GM21360 (cell line): ENCODE data around the gene AKIRIN1.
"Not testable (repeated sequence)": the region's sequence is repeated elsewhere in the genome, so short reads cannot be mapped to it uniquely, and the experiment has no call there.

Experiments used
- ATAC-seq: cut with Tn5 transposase; IDR thresholded peaks from one replicate; pipeline ENCODE4 v1.9.1; 2021; ENCODE audit warnings: mild to moderate bottlenecking, moderate library complexity; ENCODE audit not compliant: unreplicated experiment

The AKIRIN1 gene

DNA sequence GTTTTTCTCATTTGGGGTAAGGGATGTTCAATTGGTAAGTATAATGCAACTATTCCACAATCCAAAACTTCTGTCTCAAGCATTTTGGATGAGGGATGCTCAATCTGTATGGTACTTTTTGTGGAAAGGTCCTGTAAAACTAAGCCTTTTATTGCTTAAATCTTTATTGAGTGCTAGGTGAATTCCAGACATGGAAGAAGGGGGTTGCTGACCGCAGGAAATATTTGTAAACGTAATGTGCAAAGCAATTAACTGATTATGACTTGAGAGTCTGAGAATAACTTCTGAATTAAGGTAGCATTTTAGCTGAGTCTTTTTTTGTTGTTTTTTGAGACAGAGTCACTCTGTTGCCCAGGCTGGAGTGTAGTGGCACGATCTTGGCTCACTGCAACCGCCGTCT, 3.1 kb downstream of the AKIRIN1 start:
- ATAC-seq = no peak

DNA sequence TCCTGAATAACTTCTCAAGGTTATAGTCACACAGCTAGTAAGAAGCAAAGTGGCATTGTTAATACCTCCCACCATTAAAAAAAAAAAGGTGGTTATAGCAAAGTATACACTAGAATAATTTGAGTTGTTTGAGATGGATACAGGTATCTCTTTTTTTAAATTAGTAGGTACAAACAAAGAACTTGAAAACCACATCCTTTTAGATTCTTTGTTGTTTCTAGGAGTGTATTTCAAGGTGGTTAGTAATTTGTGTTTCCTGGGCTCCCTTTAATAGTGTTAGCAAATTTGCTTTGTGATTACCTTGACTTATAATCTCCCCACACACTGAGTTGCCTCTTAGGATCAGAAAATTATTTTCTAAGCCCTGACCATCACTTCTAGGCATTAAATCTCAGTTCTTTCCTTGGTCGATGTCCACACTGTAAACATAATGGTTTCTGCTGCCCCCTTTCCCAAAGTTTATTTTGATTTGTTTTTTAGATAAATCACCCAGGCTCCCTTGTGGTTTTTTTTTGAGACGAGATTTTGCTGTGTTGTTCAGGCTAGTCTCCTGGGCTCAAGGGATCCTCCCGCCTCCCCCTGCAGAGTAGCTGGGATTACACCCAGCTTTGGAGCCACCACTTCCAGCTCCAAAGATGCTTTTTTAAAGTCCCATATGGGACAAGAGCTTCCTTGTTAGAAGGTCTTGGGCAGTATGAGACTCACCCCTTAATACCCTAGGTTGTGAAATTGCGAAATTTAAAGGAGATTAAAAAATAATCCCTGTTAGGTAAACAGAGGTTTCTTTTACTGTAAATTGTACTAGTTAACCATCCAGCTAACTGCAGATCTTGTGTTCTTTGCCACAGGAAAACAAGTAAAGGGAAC, 6.2 kb downstream of the AKIRIN1 start:
- ATAC-seq = no peak

DNA sequence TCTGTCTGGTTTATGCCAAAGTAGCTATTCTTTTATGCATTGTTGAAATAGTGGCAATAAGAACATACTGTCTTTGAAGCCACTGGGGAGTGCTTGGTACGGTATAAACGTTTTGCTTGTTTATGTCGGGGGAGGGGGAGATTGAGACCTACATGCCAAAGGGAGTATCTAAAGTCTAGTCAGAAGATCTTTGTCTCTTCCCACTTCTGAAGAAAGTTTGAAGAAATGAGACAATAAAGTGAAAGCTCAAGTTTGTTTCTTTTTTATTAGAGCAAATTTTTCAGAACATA, 6.8 kb downstream of the AKIRIN1 start:
- no peak for ATAC-seq

DNA sequence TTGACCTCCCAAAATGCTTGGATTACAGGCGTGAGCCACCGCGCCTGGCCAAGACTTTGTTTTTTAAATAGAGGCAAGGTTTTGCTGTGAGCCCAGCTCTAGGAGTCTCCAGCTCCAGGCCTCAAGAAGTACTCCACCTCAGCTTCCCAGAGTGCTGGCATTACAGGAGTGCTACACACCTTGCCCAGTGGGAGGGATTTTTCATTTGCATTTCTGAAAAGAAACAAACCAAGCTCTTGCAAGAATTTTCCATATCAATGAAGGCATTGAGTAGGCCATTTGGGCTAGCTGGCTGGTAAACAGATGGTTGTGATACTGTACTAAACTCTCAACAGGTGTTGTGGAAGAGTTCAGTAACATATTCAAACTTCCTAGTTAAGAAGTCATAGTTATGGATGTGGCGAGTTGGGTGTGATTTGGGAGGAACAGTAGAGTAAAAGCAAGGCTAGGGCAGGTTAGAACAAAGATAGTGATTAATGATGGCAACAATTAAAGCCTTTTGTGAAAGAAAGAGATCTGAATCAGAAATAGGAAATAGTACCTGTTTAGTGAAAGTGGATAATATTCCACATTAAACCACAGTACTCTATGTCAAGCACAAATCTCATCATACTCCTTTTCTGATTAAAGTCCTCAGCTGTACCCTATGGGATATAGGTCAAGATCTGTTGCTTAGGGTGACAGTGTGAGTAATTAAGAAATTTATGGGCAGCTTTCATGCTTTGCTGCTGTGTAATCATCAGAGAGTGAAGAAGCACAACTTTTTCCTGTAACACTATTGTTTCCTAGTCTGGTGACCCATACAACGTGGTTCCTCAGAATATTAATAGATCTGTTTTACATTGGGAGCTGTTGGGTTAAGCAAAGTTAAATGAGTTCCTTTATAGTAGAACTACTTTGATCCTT, 10.7 kb downstream of the AKIRIN1 start:
- no peak for ATAC-seq

DNA sequence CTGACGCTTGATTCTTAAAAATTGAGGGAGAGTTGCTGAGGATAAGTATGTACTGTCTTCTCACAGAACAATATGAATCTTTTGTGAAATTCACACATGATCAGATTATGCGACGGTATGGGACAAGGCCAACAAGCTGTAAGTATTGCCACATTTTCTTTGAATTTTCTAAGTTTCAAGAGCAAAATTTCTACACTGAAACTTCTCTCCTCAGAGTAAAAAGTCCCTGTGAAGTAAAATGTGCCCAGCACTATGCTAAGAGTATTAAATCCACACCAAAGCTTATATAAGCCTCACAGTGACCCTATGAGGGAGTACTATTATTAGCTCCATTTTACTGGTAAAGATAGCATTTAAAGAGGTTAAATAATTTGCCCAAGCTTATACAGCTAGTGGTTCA, 12.2 kb downstream of the AKIRIN1 start:
- no peak for ATAC-seq

DNA sequence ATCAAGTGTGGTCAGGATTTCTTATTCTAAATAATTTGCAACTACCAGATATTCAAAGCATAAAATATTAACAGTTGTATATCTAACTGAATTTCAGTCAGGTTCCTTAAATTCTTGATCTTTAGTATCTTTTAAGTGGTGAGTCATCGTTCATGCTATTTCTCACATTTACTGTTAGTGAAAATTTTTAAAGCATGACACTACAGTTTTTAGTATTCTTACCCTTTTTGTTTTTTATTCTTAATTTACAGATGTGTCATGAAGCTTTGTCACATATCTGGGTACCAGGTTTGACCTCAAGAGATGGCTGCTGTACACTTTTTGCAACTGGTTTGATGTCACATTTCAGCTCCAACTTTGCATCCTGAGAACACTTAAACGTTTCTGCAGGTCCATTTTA, 12.7 kb downstream of the AKIRIN1 start:
- no peak for ATAC-seq

DNA sequence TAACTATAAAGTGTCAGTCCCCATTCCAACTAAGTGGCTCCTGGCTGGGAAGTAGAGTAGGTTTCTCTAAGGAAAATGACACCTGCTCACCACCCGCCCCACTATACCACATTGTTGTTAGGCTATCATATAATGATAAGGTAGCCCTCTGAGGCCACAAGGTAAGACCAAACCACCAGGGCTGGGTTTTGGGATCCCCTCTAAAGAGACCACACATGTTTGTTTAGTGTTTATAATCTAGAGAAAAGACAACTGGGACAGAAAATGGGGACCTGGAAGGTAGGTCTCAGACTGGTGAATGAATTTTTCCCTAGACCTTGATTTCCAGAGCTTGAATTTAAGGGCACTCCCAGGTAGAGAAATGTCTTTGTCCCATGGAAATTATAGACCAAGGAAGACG, 15.2 kb downstream of the AKIRIN1 start:
- no peak for ATAC-seq

DNA sequence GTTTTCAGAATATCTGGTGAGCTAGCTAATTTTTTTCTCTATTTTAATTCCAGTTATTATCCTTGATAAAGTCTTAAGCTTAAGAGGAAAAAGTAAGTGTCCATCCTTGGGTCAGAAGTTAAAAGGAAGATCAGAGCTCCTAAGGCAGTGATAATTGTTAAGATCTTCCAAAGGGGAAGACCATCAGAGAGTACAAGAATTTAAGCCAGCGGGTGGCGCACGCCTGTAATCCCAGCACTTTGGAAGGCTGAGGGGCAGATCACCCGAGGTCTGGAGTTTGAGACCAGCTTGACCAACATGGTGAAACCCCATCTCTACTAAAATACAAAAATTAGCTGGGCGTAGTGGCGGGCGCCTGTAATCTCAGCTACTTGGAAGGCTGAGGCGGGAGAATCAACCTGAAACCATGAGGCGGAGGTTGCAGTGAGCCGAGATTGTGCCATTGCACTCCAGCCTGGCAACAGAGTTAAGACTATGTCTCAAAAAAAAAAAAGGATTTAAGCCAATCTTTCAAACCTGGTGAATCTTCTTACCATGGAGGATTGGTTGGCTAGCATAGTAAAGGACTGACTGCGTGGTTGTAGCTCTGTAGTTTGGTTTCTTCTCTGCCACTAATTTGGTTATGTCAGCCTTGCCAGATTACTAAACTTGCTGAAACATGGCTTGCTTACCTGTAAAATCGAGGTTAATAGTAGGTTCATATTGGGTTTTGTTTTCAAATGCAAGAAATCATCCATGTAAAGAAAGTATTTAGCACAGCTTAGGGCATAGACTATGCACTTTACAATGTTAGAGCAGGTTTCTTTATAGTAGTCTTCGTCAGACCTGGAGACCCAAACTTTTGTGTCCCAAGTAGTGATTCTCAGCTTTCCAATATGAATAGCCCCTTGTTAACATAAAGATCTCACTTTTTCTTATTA, 15.9 kb downstream of the AKIRIN1 start:
- no peak for ATAC-seq

DNA sequence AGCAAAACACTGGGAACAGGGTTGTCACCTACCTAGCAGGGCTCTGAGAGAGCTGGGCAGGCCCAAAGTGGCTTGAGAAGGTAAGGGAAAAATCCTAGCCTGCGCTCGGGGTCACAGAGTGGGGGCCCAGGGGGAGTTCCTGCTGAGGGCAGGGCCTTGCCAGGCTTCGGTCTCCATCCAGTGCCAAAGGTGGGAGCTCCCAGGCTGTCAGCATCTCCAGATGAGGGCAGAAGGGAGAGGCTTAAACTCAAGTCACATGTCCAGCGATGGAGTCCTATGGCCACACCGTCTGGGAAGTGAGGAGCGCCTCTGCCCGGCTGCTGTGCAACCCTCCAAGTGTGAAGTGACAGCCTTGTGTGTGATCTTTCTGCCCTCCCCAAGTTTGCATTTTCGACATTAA, 23.9 kb downstream of the AKIRIN1 start:
- not testable (repeated sequence) for ATAC-seq

DNA sequence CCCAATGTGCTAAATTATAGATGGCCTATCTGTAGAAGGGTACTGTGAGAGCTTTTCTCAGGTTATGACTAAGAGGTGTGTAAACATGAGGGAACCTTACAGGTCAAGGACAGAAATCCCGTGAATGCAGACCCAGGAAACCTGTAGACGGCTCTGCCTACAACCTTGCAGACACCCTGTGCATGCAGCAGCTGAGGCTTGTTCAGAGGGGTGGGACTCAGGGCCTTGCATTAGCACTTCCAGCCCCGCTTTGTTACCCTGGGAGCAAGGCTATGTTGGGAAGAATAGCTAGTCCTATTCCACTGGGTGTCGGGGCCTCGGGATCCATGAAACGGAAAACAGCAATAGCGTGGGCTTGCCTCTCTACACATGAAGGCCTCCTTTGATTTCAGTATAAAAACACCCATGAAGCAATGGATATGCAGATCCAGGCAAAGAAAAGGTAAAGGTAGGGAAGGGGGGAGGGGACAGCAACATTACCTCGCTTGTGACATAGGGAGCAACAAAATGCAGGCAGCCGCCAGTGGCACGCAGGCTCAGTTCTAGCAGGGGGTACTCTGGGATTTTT, 25.6 kb downstream of the AKIRIN1 start:
- no peak for ATAC-seq

DNA sequence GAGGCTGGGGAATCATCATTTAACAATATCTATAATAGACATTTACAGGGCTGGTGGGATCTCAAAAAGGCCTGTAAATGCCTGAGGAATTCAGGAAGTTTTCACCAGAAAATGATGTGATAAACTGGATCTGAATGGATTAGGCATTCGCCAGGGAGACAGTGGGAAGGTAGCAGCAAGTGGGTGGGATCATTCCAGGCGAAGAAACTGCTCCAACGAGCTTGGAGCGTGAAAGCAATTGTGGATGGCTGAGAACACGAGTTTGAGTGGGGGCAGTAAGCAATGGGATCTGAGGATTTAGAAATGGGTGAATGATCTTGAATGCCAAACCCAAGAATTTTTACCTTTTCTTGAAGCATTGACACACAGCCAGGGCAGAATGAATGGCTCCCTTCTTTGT, 26.2 kb downstream of the AKIRIN1 start:
- no peak for ATAC-seq

DNA sequence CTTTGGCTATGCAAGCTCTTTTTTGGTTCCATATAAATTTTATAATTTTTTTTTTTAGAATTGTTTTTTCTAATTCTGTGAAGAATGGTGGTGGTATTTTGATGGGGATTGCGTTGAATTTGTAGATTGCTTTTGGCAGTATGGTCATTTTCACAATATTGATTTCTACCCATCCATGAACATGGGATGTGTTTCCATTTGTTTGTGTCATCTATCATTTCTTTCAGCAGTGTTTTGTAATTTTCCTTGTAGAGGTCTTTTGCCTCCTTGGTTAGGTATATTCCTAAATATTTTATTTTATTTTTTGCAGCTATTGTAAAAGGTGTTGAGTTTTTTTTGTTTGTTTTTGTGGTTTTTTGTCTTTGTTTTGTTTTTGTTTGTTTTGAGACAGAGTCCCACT, 29.4 kb downstream of the AKIRIN1 start:
- not testable (repeated sequence) for ATAC-seq

DNA sequence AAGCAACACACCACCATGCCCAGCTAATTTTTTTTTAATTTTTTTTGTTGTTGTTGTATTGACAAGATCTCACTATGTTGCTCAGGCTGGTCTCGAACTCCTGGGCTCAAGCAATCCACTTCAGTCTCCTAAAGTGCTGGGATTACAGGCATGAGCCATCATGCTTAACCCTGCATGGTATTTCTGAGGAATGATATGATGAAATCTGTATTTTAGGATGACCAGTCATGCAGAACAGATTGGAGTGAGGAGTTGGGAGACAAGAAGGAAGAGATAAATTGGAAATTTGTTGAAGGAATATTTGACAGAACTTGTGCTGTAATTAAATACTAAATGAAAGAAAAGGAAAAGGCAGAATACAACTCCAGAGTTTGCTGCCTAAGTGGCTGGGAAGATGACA, 30.4 kb downstream of the AKIRIN1 start:
- ATAC-seq = no peak

DNA sequence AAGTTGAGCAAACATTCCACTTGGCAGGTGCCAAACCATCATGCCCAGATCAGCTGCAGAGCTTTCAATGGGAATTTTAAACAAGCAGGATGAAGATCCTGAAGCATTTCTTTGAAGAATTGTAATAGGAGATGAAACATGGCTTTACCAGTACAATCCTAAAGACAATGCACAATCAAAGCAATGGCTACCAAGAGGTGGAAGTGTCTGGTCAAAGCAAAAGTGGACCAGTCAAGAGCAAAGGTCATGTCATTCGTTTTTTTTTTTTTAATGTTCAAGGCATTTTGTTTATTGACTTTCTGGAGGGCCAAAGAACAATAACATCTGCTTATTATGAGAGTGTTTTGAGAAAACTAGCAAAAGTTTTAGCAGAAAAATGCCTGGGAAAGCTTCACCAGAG, 32.1 kb downstream of the AKIRIN1 start:
- ATAC-seq = no peak

DNA sequence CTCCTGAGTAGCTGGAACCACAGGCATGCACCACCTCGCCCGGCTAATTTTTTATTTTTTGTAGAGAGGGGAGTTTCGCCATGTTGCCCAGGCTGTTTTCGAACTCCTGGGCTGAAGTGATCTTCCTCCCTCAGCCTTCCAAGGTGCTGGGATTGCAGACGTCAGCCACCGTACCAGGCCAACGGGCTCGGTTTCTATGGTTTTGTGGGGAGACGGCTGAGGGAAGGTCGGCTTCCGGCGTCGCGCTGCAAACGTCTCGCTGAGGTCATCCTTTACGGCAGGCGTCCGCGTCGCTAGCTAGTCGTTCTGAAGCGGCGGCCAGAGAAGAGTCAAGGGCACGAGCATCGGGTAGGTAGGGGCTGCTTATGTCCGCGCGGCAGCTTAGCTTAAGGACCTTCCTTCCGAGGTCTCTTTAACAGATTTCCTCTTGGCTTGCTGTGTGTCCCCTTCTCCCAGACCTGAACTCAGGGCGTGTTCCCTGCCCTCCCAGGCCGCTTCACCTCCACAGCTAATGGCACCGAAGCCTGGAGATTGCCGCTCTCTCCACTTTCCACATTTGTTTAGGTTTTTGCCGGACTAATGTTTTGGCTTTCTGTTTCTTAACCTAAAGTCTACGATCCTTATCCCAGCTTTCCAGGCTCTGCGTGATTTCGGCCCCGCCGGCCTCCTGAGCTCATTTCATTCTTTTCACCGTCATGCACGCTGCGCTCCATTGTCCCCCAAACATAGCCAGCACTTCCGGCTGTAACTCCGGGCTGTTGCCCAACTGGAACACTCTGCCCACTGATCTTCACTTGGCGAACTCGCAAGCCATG, 35.2 kb downstream of the AKIRIN1 start, which contains the start of gene NDUFS5:
NDUFS5 (plus strand) TSS at position 300 of the 815 bp plus-strand sequence. CDS start 2,375 bp downstream, outside the sequence.
- ATAC-seq = peak; percentile 71

DNA sequence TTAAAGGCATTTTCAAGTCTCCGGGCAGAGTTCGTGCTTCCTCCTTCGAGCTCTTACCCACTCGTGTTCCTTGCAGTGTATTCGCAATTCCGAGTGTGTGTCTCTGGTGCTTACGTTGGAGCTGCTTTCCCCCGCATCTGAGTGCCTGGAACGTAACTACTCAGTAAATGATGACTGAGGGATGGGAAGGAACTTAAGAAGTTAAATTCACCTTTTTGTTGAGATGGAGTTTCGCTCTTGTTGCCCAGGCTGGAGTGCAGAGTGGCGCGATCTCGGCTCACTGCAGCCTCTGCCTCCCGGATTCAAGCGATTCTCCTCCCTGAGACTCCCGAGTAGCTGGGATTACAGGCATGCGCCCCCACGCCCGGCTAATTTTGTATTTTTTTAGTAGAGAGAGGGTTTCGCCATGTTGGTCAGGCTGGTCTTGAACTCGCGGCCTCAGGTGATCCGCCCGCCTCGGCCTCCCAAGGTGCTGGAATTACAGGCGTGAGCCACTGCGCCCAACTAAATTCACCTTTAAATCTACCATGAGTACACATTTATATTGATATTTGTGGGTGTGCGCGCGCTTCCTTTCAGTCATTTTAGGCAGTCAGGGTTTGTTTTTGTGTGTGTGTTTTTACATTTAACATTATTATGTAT, 35.9 kb downstream of the AKIRIN1 start:
- ATAC-seq = no peak

DNA sequence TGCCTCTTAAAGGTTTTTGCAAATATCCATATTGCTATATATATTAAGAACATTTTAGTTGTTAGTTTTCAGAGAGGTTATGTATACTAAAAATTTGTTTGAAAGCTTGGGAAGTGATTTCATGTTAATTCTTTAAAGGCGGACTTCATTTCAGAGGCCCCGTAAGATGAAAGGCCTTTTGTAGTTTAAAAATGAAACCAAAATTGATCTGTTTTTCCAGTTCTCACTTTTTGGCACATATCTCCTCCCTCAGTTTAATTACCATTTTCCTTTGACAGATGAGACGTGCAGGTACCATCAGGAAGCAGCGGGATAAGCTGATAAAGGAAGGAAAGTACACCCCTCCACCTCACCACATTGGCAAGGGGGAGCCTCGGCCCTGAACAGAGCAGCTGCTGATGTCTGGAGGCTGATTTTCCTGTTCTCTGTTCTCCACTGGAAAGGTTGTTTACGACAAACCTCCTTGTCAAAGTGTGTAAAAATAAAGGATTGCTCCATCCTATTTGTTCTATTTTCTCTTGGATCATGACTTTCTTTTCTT, 43.1 kb downstream of the AKIRIN1 start:
- no peak for ATAC-seq

DNA sequence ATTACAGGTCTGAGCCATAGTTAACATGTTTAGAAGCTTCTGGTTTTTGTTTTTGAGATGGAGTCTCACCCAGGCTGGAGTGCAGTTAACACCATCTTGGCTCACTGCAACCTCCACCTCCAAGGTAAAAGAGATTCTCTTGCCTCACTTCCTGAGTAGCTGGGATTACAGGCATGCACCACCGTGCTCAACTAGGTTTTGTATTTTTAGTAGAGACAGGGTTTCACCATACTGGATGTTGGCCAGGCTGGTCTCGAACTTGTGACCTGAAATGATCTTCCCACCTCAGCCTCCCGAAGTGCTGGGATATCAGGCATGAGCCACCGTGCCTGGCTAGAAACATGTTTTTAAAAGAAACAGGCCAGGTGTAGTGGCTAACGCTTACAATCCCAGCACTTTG, 45.6 kb downstream of the AKIRIN1 start:
- no peak for ATAC-seq

DNA sequence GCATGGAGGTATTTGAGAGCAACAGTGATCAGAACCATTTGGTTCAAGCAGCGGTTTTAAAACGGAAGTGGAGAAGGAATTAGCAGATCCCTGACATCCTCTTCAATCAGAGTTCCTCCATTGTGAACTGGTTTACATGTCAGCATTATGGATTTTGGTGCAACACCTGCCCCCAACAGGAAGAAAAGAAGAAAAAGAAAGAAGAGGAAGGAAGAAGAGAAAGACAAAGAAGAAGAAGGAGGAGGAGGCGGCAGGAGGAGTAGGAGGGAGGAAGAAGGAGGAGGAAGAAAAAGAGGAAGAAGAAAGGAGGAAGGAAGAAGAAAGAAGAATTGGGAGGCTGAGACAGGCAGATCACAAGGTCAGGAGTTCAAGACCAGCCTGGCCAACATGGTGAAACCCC, 52.4 kb downstream of the AKIRIN1 start:
- ATAC-seq = no peak
